ENCODE results near the gene SMAD9.

Gene SMAD9

GRCh38 chr13:36862002-36862685 is 57.9 kb downstream of the SMAD9 start:
- no peak for DNase-seq

GRCh38 chr13:36859259-36859658 is 60.8 kb downstream of the SMAD9 start:
- DNase-seq: no peak

- DNase-seq: peak; percentile 47
These were observed 61.7 kb downstream of the SMAD9 start for GRCh38 chr13:36858290-36858689.

- no peak for DNase-seq
These were observed 62.8 kb downstream of the SMAD9 start for GRCh38 chr13:36857253-36857652.

- peak; percentile 4 for DNase-seq
These were observed 69.1 kb downstream of the SMAD9 start for GRCh38 chr13:36850790-36851438.

- no peak for DNase-seq
These were observed 71.6 kb downstream of the SMAD9 start for GRCh38 chr13:36848199-36848982.

- no peak for DNase-seq
These were observed 72.4 kb downstream of the SMAD9 start for GRCh38 chr13:36847606-36848005.

GRCh38 chr13:36841391-36841790 is 78.6 kb downstream of the SMAD9 start:
- no peak for DNase-seq

- no peak for DNase-seq
These were observed 79.3 kb downstream of the SMAD9 start for GRCh38 chr13:36840718-36841250.

GRCh38 chr13:36839981-36840380 is 80.1 kb downstream of the SMAD9 start:
- DNase-seq: no peak

GRCh38 chr13:36839281-36839680 is 80.8 kb downstream of the SMAD9 start:
- DNase-seq: no peak

- no peak for DNase-seq
These were observed 82.5 kb downstream of the SMAD9 start for GRCh38 chr13:36837354-36838092.

- no peak for DNase-seq
These were observed 85.7 kb downstream of the SMAD9 start for GRCh38 chr13:36834299-36834698.

- no peak for DNase-seq
These were observed 88.7 kb downstream of the SMAD9 start for GRCh38 chr13:36831291-36831690.

GRCh38 chr13:36829753-36830152 is 90.3 kb downstream of the SMAD9 start:
- no peak for DNase-seq

- no peak for DNase-seq
These were observed 97.3 kb downstream of the SMAD9 start for GRCh38 chr13:36822785-36823184.

GRCh38 chr13:36820222-36820621 is 99.8 kb downstream of the SMAD9 start:
- no peak for DNase-seq

- no peak for DNase-seq
These were observed 100.3 kb downstream of the SMAD9 start for GRCh38 chr13:36819739-36820090.

- peak; percentile 59 for DNase-seq
These were observed 101.0 kb downstream of the SMAD9 start, which contains the start of gene RFXAP for GRCh38 chr13:36818804-36819738. Gene RFXAP (plus strand): TSS chr13:36819222. CDS start chr13:36819358, 136 bp downstream.

- DNase-seq: no peak
These were observed 101.8 kb downstream of the SMAD9 start for GRCh38 chr13:36817996-36818803.

- DNase-seq: no peak
These were observed 105.0 kb downstream of the SMAD9 start for GRCh38 chr13:36815062-36815461.
